ENCODE results near the gene PM20D2. TPM values are rescaled to one million over a fixed set of nuclear protein-coding genes. Genes with fewer than 3 reads are reported as not detected.
"Not testable (repeated sequence)": the region's sequence is repeated elsewhere in the genome, so short reads cannot be mapped to it uniquely, and the experiment has no call there.

The PM20D2 gene
- total RNA-seq, 1 donor from 2014 or later, result 24.0 TPM

DNA sequence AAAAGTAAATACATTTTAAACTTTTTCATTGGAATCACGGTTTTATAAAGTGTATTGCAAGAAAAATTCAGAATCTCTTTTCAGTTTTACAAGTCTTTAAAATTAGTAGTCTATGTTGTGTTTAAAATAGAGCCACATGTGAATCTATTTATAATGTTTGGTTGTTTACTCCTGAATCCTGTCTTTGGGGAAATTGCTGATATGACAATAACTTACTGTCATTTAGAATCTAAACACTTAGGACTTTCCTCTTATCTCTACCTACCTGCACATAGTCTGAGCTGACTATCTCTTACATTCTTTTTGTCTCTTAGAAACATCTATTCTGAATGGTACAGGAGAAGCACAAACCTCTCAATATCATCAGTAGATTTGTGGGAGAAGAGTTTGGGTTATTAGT lies 23.9 kb upstream of the PM20D2 start:
- Histone ChIP-seq H3K9me3 (ENCODE audit: control insufficient read depth in 3 of 3, low read length in 3 of 3) (no peaks in the 10 kb centered on the region), H3K27me3 (ENCODE audit: control insufficient read depth in 3 of 3, insufficient read depth in 3 of 3, low read length in 3 of 3) (no peaks in the 10 kb centered on the region), H3K27ac (ENCODE audit: low read depth, low read length) (no peak overlapping the region), H3K4me1 (ENCODE audit: control insufficient read depth in 3 of 3, insufficient read depth in 3 of 3, low read length in 3 of 3) (peaks cover 4% of the 10 kb centered on the region in 3 donors), H3K36me3 (ENCODE audit: control insufficient read depth in 3 of 3, insufficient read depth in 3 of 3, low read length in 3 of 3) (no peaks in the 10 kb centered on the region), H3K4me3 (ENCODE audit: low read length in 3 of 3) (no peak overlapping the region), H3K9ac (ENCODE audit: low read depth in 1 of 3, low read length in 3 of 3) (no peak overlapping the region)

DNA sequence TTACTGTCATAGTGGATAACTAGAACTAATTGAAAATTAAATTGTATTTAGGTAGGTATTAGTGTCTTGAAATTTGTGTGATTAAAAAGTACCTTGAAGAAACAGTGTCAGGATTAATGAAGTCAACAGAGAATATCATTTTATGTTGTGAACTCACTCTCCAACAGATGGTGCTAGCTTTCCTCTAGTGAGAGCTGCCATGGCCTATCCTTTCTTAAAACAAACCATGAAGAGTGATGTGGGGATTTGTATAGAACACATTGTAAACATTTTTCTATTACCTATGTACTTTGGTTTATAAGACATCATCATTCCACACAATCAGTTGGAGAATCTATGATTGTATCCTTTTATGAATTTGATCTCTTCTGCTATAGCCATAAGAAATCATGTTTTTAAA lies 23.2 kb upstream of the PM20D2 start:
- H3K27ac ChIP-seq (ENCODE audit: low read depth, low read length), result no peak overlapping the region
- H3K27me3 ChIP-seq (ENCODE audit: control insufficient read depth in 3 of 3, insufficient read depth in 3 of 3, low read length in 3 of 3), result no peaks in the 10 kb centered on the region
- no peaks in the 10 kb centered on the region for H3K4me1 ChIP-seq (ENCODE audit: control insufficient read depth in 3 of 3, insufficient read depth in 3 of 3, low read length in 3 of 3)
- H3K9ac ChIP-seq (ENCODE audit: low read depth in 1 of 3, low read length in 3 of 3), result no peak overlapping the region
- no peaks in the 10 kb centered on the region for H3K36me3 ChIP-seq (ENCODE audit: control insufficient read depth in 3 of 3, insufficient read depth in 3 of 3, low read length in 3 of 3)
- H3K9me3 ChIP-seq (ENCODE audit: control insufficient read depth in 3 of 3, low read length in 3 of 3), result no peaks in the 10 kb centered on the region
- no peak overlapping the region for H3K4me3 ChIP-seq (ENCODE audit: low read length in 3 of 3)

GRCh38 chr6:89128256-89128671 lies 17.6 kb upstream of the PM20D2 start:
- H3K27ac ChIP-seq (ENCODE audit: low read depth, low read length); H3K4me3 ChIP-seq (ENCODE audit: low read length in 3 of 3); H3K9me3 ChIP-seq (ENCODE audit: control insufficient read depth in 3 of 3, low read length in 3 of 3); H3K4me1 ChIP-seq (ENCODE audit: control insufficient read depth in 3 of 3, insufficient read depth in 3 of 3, low read length in 3 of 3); H3K27me3 ChIP-seq (ENCODE audit: control insufficient read depth in 3 of 3, insufficient read depth in 3 of 3, low read length in 3 of 3); H3K9ac ChIP-seq (ENCODE audit: low read depth in 1 of 3, low read length in 3 of 3); H3K36me3 ChIP-seq (ENCODE audit: control insufficient read depth in 3 of 3, insufficient read depth in 3 of 3, low read length in 3 of 3): not testable (repeated sequence)

DNA sequence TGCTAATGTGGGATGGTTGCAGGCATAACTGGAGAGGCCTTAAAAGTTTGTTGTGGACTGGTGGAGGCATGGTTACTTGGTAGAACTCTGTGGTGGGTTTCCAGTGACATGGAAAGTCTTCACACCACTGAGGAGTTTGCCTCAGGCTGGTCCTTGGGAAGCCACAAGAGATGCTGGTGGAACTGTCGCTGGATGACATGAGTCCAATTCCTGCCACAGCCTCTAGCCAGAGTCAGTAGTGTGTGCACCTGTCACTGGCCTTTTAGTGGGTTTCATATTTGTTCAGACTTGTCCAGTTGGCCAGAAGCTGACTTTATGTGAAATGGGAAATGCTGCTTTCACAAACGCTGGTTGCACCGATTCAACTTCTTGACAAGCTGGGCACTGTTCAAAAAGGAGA lies 14.3 kb upstream of the PM20D2 start:
- Histone ChIP-seq H3K27ac (ENCODE audit: low read depth, low read length) (no peak overlapping the region), H3K4me1 (ENCODE audit: control insufficient read depth in 3 of 3, insufficient read depth in 3 of 3, low read length in 3 of 3) (peaks cover 0 to 3% (median 0%) of the 10 kb centered on the region in 3 donors)

GRCh38 chr6:89132057-89132456 lies 13.8 kb upstream of the PM20D2 start:
- H3K36me3 ChIP-seq (ENCODE audit: control insufficient read depth in 3 of 3, insufficient read depth in 3 of 3, low read length in 3 of 3), result peaks cover 0 to 5% (median 0%) of the 10 kb centered on the region in 3 donors

More for the DNA sequence above, 14.3 kb upstream of the PM20D2 start:
- no peak overlapping the region for H3K9ac ChIP-seq (ENCODE audit: low read depth in 1 of 3, low read length in 3 of 3)
- H3K9me3 ChIP-seq (ENCODE audit: control insufficient read depth in 3 of 3, low read length in 3 of 3), result no peaks in the 10 kb centered on the region
- peaks cover 0 to 5% (median 0%) of the 10 kb centered on the region in 3 donors for H3K36me3 ChIP-seq (ENCODE audit: control insufficient read depth in 3 of 3, insufficient read depth in 3 of 3, low read length in 3 of 3)
- H3K27me3 ChIP-seq (ENCODE audit: control insufficient read depth in 3 of 3, insufficient read depth in 3 of 3, low read length in 3 of 3), result no peaks in the 10 kb centered on the region
- no peak overlapping the region for H3K4me3 ChIP-seq (ENCODE audit: low read length in 3 of 3)

GRCh38 chr6:89133981-89134380 lies 11.9 kb upstream of the PM20D2 start:
- H3K9me3 ChIP-seq (ENCODE audit: control insufficient read depth in 3 of 3, low read length in 3 of 3), result no peaks in the 10 kb centered on the region
- H3K27ac ChIP-seq (ENCODE audit: low read depth, low read length), result no peak overlapping the region
- peaks cover 0 to 5% (median 0%) of the 10 kb centered on the region in 3 donors for H3K36me3 ChIP-seq (ENCODE audit: control insufficient read depth in 3 of 3, insufficient read depth in 3 of 3, low read length in 3 of 3)
- H3K9ac ChIP-seq (ENCODE audit: low read depth in 1 of 3, low read length in 3 of 3), result no peak overlapping the region
- H3K27me3 ChIP-seq (ENCODE audit: control insufficient read depth in 3 of 3, insufficient read depth in 3 of 3, low read length in 3 of 3), result no peaks in the 10 kb centered on the region
- no peak overlapping the region for H3K4me3 ChIP-seq (ENCODE audit: low read length in 3 of 3)
- H3K4me1 ChIP-seq (ENCODE audit: control insufficient read depth in 3 of 3, insufficient read depth in 3 of 3, low read length in 3 of 3), result peaks cover 0 to 5% (median 5%) of the 10 kb centered on the region in 3 donors

More at GRCh38 chr6:89132057-89132456, 13.8 kb upstream of the PM20D2 start:
- no peak overlapping the region for H3K9ac ChIP-seq (ENCODE audit: low read depth in 1 of 3, low read length in 3 of 3)
- H3K27me3 ChIP-seq (ENCODE audit: control insufficient read depth in 3 of 3, insufficient read depth in 3 of 3, low read length in 3 of 3), result no peaks in the 10 kb centered on the region
- no peaks in the 10 kb centered on the region for H3K9me3 ChIP-seq (ENCODE audit: control insufficient read depth in 3 of 3, low read length in 3 of 3)
- no peak overlapping the region for H3K27ac ChIP-seq (ENCODE audit: low read depth, low read length)
- H3K4me3 ChIP-seq (ENCODE audit: low read length in 3 of 3), result no peak overlapping the region
- H3K4me1 ChIP-seq (ENCODE audit: control insufficient read depth in 3 of 3, insufficient read depth in 3 of 3, low read length in 3 of 3), result peaks cover 0 to 3% (median 0%) of the 10 kb centered on the region in 3 donors

DNA sequence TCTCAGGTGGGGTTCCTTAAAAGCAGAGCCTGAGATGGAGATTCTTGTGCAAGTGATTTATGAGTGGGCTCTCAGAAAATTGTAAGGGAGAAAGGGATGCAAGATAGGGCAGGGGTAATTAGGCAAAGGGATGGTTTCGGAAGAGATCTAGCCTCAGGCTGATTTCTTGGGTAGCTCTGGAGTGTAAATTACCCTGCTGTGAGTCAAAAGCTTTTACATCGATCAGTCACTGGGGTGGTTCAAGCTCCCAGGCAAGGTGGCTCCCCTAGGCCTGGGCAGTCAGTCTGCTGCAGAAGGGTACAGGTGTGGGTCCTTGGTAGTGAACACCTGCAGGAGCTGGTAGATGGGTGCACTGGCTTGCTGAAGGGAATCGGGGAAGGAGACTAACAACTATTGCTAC lies 11.1 kb upstream of the PM20D2 start:
- no peaks in the 10 kb centered on the region for H3K9me3 ChIP-seq (ENCODE audit: control insufficient read depth in 3 of 3, low read length in 3 of 3)
- peaks cover 0 to 5% (median 5%) of the 10 kb centered on the region in 3 donors for H3K4me1 ChIP-seq (ENCODE audit: control insufficient read depth in 3 of 3, insufficient read depth in 3 of 3, low read length in 3 of 3)
- no peaks in the 10 kb centered on the region for H3K27me3 ChIP-seq (ENCODE audit: control insufficient read depth in 3 of 3, insufficient read depth in 3 of 3, low read length in 3 of 3)
- no peak overlapping the region for H3K9ac ChIP-seq (ENCODE audit: low read depth in 1 of 3, low read length in 3 of 3)
- H3K27ac ChIP-seq (ENCODE audit: low read depth, low read length), result no peak overlapping the region
- no peak overlapping the region for H3K4me3 ChIP-seq (ENCODE audit: low read length in 3 of 3)
- H3K36me3 ChIP-seq (ENCODE audit: control insufficient read depth in 3 of 3, insufficient read depth in 3 of 3, low read length in 3 of 3), result peaks cover 0 to 5% (median 0%) of the 10 kb centered on the region in 3 donors

DNA sequence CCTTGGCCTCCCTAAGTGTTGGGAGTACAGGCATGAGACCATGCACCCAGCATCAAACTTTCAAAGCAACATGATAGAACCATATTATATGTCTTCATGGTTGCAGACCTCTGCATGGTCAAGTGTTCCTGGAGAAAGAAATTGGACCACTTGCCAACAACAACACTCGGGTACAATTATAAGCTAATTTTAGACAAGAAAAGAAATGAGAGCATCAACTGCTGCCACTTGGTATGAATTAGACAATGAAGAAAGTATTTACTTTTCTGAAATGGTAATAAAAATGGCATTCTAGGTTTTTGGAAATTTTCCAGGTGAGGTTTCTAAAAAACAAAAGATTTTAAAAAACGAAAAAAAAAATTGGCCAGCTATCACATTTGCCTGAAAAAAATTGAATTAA lies 7.7 kb upstream of the PM20D2 start:
- no peak overlapping the region for H3K9ac ChIP-seq (ENCODE audit: low read depth in 1 of 3, low read length in 3 of 3)
- H3K4me3 ChIP-seq (ENCODE audit: low read length in 3 of 3), result no peak overlapping the region
- H3K9me3 ChIP-seq (ENCODE audit: control insufficient read depth in 3 of 3, low read length in 3 of 3), result no peaks in the 10 kb centered on the region
- no peaks in the 10 kb centered on the region for H3K27me3 ChIP-seq (ENCODE audit: control insufficient read depth in 3 of 3, insufficient read depth in 3 of 3, low read length in 3 of 3)
- peaks cover 5 to 7% (median 5%) of the 10 kb centered on the region in 3 donors for H3K4me1 ChIP-seq (ENCODE audit: control insufficient read depth in 3 of 3, insufficient read depth in 3 of 3, low read length in 3 of 3)
- H3K36me3 ChIP-seq (ENCODE audit: control insufficient read depth in 3 of 3, insufficient read depth in 3 of 3, low read length in 3 of 3), result peaks cover 0 to 3% (median 0%) of the 10 kb centered on the region in 3 donors
- H3K27ac ChIP-seq (ENCODE audit: low read depth, low read length), result no peak overlapping the region

DNA sequence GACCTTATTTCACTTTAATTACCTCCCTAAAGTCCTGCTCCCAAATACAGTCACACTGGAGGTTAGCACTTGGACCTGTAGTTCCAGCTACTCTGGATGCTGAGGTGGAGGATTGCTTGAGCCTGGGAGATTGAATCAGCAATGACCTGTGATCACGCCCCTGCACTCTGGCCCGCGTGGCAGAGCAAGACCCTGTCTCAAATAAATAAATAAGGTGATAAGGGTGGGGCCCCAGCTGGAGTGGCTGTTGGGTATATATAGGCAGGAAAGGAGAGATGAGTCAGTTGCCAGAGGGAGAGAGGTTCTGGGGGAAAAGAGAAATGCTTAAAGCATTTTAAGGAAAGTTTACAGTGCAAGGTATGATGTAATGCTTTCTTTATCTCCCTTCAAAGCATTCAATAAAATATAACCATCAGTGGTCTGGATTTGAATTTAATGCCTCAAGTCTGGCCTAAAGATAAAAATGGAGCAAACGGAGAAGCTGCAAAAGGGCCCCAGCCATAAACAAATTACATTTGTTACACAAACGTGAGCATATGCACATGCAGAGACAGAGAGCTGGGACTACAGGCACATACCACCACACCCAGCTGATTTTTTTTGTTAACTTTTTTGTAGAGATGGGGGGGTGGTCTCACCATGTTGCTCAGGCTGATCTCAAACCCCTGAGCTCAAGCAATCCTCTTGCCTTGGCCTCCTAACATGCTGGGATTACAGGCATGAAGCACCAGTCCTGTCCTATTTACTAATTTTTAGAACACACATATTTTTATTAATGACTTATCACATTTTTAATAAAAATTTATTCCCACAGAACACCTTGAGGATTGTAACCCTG lies 6.1 kb upstream of the PM20D2 start:
- Histone ChIP-seq H3K4me1 (ENCODE audit: control insufficient read depth in 3 of 3, insufficient read depth in 3 of 3, low read length in 3 of 3) (peaks cover 5 to 12% (median 12%) of the 10 kb centered on the region in 3 donors), H3K27ac (ENCODE audit: low read depth, low read length) (no peak overlapping the region), H3K9me3 (ENCODE audit: control insufficient read depth in 3 of 3, low read length in 3 of 3) (no peaks in the 10 kb centered on the region), H3K36me3 (ENCODE audit: control insufficient read depth in 3 of 3, insufficient read depth in 3 of 3, low read length in 3 of 3) (peaks cover 0 to 3% (median 0%) of the 10 kb centered on the region in 3 donors), H3K4me3 (ENCODE audit: low read length in 3 of 3) (no peak overlapping the region), H3K9ac (ENCODE audit: low read depth in 1 of 3, low read length in 3 of 3) (no peak overlapping the region), H3K27me3 (ENCODE audit: control insufficient read depth in 3 of 3, insufficient read depth in 3 of 3, low read length in 3 of 3) (no peaks in the 10 kb centered on the region)

GRCh38 chr6:89140347-89141156 lies 5.3 kb upstream of the PM20D2 start:
- Histone ChIP-seq H3K4me3 (ENCODE audit: low read length in 3 of 3) (no peak overlapping the region), H3K9ac (ENCODE audit: low read depth in 1 of 3, low read length in 3 of 3) (no peak overlapping the region), H3K36me3 (ENCODE audit: control insufficient read depth in 3 of 3, insufficient read depth in 3 of 3, low read length in 3 of 3) (peaks cover 0 to 3% (median 0%) of the 10 kb centered on the region in 3 donors), H3K27ac (ENCODE audit: low read depth, low read length) (no peak overlapping the region), H3K9me3 (ENCODE audit: control insufficient read depth in 3 of 3, low read length in 3 of 3) (no peaks in the 10 kb centered on the region), H3K27me3 (ENCODE audit: control insufficient read depth in 3 of 3, insufficient read depth in 3 of 3, low read length in 3 of 3) (no peaks in the 10 kb centered on the region), H3K4me1 (ENCODE audit: control insufficient read depth in 3 of 3, insufficient read depth in 3 of 3, low read length in 3 of 3) (peaks cover 7 to 18% (median 15%) of the 10 kb centered on the region in 3 donors)
